Measurements from ENCODE around the gene DESI2.

The DESI2 gene

DNA sequence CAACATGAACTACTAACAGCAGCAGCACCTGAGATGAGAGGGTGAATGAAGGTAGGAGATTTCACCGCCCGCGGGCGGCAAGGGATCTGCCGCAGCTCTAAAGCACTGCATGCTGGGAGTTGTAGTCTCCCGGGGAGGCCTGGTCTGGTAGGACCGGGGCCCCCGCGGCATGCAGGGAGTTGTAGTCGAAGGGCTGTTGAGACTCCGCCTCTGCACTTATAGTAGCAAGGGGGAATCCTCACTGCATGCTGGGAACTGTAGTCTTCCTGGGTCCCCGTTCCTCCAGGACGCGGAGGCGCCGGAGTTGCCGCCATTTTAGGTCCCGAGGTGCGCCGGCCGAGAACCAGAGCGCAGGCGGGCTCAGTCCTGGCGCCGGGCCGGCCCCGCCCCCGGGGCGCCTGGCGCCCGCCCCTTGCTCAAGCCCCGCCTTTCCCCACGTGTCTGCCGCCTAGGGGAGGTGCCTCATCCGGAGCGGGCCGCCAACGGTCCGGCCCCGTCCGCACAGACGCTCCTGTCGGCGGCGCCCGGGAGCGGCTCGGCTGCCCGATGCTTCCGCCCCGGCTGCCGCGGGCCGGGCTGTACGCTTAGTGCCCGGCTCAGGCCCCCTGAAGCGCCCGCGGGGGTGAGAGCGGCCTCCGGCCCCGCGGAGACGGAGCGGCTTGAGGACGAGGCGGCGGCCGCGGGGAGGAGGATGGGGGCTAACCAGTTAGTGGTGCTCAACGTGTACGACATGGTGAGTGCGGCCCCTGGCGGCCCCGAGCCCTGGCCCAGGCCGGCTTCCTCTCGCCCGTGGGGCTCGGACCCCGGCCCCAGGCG lies at the start of gene DESI2:
Gene DESI2 (plus strand): TSS at position 504 of the 816 bp plus-strand sequence. CDS start 188 bp downstream, at position 692.
- in situ Hi-C loops (cut with MboI; ENCODE audit: low sequenced_read_pairs): no loop called here

DNA sequence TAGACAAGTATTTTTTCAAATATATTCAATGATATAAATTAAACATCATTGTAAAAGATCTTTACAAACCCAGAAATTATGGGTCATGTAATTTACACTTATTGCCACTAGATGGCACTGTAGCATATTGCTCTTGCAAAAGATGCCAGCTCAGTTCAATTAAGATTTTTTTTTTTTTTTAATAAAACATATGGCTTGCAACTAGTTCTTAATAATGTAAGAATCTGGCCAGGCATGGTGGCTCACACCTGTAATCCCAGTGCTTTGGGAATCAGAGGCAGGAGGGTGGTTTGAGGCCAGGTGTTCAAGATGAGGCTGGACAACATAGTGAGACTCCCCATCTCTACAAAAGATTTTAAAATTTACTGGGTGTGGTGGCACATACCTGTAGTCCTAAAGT lies 49.4 kb upstream of the DESI2 start:
- in situ Hi-C loops (cut with MboI; ENCODE audit: low sequenced_read_pairs): loop anchor here (10.0 kb wide), 1 partner anchor 441 kb away; no protein-coding TSS in a partner anchor

DNA sequence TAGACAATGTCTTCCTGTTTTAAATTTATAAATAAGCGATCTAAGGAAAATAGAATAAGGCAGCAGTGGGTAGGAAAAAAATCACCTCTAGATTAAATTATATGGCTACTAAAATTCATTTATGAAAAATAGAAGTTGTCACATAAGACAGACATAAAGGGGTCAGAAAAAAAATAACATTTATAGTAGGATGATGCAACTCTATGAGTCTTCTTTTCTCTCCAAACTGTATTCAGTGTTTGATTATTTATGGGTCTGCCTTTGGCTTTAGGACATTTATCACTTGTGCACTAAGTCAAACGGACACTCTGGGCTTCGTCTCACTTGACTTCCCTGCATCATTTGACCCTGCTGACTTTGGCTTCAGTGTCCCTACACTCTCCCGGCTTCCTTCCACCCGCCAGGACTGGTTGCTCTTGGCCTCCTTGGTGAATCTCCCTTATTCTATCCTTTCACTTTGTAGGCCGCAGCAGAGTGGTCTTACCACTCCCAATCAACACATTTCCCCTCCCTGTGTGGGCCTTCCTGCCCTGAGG lies 47.0 kb upstream of the DESI2 start:
- in situ Hi-C loops (cut with MboI; ENCODE audit: low sequenced_read_pairs): loop anchor here (5.0 to 10.0 kb wide), 2 partner anchors 191 to 439 kb away; no protein-coding TSS in a partner anchor

DNA sequence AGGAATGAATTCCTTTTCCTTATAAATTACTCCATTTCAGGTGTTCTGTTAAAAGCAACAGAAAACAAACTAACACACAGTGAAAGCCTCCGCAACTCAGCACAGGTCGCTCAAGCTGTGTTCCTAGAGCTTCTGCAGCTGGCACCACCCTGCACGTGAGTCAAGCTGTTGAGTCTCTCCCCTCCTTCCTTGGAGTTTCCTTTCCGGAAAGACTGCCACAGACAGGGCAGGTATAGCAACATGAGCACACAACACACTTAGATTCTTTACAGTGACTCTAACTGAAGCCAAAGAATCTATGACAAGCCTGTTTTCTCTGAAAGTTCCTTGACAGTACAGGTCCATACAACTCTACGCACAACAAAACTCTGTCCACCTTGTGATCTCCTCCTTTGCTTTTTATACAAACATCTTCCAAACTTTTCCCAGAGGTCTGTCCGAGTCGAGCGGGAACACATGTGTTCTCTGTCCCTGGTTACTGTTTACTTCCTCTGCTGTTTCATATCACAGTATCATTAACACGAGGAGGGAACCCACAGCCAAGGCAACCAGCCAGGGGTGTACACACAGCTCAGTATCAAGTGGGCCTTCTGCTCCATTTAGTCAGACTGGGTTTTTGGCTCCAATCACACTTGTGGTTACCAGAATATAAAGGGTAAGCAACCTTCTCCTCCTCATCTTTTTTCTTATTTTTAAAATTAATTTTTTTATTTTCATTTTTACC lies 38.7 kb upstream of the DESI2 start:
- in situ Hi-C loops (cut with MboI; ENCODE audit: low sequenced_read_pairs): no loop called here

DNA sequence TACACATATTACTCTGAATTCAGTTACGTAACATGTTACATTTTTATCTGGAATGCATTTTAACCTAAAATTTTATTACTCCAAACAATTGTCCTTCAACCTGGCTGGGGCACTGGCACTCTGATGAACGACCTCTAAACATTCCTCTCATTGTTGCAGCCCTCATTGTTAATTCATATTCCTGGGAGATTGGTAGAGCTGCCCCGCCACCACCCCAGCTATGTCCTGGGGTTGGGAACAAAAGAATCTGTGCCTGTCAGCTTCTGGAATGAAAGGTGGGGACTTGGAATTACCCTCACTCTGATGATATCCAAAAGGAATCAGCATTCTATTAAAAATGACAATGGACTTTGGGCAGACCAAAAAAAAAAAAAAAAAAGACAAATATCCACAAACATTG lies 38.0 kb upstream of the DESI2 start:
- in situ Hi-C loops (cut with MboI; ENCODE audit: low sequenced_read_pairs): no loop called here

DNA sequence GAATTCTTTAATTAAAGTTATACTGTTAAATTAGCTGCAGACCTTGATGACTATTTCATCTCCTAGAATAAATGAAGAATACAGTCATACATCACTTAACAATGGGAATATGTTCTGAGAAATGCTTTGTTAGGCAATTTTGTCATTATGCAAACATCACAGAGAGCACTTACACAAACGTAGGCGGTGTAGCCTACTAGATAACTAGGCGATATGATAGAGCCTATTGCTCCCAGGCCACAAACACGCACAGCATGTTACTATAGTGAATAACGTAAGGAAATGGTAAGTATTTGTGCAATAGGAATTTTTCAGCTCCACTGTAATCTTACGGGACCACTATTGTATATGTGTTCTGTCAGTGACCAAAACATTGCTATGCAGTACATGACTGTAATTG lies 37.6 kb upstream of the DESI2 start:
- in situ Hi-C loops (cut with MboI; ENCODE audit: low sequenced_read_pairs): no loop called here

DNA sequence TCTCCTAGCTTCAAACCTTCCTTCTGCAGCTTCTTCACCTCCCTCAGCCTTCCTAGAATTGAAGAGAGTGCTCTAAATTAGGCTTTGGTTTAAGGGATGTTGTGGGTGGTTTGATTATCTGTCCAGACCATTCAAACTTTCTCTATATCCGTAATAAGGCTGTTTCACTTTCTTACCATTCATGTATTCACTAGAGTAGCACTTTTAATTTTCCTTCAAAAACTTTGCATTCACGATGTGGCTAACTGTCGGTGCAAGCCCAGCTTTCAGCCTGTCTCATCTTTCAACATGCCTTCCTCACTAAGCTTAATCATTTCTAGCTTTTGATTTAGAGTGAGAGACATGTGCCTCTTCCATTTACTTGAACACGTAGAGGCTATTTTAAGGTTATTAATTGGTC lies 26.2 kb upstream of the DESI2 start:
- in situ Hi-C loops (cut with MboI; ENCODE audit: low sequenced_read_pairs): no loop called here

DNA sequence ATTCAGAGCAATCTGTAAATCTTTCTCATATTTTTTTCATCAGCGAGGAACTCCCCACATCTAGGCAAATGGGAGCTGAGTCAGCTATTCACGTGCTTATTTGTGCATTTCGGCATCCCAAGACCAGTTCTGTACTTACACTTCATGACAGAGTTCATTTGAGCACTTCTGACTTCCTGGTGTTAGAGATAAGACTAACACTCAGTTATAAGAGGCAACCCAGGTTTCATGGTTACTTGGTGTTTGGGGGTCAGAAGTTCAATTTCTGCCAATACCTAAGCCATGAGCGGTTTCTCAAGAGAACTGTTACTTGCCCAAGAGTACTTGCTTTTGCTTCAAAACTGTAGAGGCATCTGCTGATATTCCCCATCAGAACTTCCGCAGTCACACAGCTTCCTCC lies 24.1 kb upstream of the DESI2 start:
- in situ Hi-C loops (cut with MboI; ENCODE audit: low sequenced_read_pairs): no loop called here

DNA sequence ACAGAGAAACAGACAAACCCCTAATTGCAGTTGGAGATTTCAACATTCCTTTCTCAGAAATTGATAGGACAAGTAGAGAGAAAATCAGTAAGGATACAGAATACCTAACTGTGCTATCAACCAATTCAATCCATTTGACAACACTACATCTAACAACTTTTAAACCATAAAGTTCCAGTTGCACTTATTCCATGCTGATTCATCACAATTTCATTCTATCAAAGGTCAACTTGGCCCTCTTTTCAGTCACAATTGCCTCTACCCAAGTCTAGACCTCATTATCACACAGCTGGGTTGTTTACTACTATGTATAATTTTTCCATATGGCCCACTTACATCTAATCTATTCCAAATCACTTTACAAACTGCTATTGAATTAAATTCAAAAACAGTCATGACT lies 19.8 kb upstream of the DESI2 start:
- in situ Hi-C loops (cut with MboI; ENCODE audit: low sequenced_read_pairs): no loop called here

DNA sequence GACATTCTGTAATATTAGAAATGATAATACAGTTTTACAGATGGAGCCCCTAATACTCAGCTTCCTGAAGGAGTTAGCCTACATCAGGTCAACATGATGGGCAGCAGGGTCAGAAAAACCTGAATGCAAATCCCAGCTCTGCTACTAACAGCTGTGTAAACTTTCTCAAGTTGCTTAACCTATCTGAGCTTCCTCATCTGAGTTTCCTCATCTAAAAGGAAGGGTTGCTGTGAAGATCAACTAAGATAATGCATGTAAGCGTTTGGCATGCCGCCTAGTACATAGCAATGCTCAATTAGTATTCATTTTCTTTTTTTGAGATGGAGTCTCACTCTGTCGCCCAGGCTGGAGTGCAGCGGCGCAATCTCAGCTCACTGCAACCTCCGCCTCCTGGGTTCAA lies 18.4 kb upstream of the DESI2 start:
- in situ Hi-C loops (cut with MboI; ENCODE audit: low sequenced_read_pairs): no loop called here

DNA sequence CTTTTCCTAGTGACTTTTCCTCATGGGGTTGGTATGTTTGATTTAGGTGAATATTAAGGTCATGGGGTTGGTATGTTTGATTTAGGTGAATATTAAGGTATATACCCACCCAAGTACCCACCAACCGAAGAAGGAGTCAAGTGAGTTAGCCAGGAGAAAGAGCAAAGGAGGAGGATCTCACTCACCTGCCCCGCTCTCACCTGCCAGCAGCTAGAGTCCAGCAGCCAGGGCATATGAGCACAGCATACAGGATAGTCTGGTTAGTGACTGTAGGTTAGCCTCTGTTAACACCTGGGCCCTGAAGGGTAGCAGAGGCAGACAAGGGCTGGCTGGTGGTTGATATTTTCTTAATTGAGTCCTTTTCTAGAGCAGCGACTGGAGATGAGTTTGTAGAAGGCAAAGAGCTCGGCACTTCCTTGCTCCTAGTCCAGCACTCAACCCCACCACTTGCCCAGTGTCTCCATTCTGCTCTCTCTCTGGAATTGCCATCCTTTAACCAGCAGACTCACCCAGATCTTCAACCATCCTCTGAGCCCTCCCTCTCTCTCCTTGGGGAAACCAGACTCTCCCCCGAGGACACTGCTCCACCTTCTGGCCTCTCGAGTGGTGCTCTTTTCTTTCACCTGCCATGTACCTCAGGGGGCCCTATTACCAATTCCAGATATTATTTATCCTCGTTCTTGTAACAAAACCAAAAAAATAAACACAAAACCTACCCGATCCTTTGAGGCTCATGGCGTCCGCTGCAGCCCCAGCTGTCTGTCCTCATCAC lies 16.3 kb upstream of the DESI2 start:
- in situ Hi-C loops (cut with MboI; ENCODE audit: low sequenced_read_pairs): no loop called here

DNA sequence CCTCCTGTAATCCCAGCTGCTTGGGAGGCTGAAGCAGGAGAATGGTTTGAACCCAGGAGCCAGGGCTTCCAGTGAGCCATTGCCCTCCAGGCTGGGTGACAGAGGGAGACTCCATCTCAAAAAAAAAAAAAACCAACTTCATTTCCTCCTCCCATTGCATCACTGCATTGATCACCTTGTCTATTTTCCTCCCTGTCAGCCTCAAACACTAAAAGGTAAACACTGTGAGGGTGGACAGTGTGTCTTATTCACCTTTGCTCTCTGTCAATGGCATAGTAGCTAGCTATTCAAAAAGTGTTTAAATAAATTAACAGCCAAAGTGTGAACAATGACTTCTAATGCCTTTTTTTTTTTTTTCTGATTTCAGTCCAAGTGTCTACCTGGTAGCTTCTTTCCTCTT lies 13.4 kb upstream of the DESI2 start:
- in situ Hi-C loops (cut with MboI; ENCODE audit: low sequenced_read_pairs): no loop called here

DNA sequence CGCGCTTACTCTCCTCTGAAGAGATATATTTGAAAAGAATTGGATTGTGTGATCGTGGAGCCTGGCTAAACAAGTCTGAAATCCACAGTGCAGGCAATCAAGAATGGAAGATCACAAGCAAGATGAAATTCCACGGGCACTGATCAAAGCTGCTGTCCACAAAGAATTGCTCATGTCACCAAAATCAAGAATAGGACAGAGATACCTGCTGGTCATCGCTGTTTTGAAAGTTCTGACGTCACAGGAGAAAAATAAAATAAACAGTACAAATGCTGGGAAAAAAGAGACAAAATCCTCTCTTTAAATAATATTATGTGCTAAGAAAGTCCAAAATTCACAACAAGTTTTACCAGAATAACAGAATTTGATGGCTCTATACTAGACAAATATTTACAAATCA lies 12.0 kb upstream of the DESI2 start:
- in situ Hi-C loops (cut with MboI; ENCODE audit: low sequenced_read_pairs): no loop called here

DNA sequence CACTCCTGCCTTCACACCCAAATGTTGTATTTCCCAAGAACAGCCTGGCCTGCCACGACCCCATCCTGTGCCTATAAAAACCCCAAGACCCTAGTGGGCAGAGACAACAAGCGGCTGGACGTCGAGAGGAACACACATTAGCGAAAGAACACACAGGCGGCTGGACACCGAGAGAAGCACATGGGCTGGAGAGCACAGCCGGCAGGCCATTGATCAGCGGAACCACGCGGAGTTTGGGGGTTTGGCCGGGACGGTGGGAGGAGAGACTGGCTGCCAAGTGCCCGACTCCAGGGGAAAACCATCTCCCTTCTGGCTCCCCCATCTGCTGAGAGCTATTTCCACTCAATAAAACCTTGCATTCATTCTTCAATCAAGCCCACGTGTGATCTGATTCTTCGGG lies 10.4 kb upstream of the DESI2 start:
- in situ Hi-C loops (cut with MboI; ENCODE audit: low sequenced_read_pairs): no loop called here

DNA sequence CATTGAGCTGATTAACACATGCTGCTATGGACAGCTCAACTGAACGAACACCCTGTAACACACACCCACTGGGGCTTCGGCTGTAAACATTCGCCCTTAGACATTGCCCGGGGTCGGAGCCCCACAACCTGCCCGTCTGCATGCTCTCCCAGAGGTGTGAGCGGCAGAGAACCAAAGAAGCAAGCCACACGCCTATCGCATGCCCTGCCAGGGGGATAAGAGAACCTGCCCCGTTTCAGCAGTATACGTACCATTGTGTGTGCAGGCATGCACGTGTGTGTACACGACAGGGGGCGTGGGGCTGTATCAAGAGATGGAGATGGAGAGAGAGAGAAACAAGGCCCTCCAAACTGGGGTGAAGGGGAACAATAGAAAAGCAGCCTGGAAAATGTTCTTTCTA lies 9.9 kb upstream of the DESI2 start:
- in situ Hi-C loops (cut with MboI; ENCODE audit: low sequenced_read_pairs): no loop called here

DNA sequence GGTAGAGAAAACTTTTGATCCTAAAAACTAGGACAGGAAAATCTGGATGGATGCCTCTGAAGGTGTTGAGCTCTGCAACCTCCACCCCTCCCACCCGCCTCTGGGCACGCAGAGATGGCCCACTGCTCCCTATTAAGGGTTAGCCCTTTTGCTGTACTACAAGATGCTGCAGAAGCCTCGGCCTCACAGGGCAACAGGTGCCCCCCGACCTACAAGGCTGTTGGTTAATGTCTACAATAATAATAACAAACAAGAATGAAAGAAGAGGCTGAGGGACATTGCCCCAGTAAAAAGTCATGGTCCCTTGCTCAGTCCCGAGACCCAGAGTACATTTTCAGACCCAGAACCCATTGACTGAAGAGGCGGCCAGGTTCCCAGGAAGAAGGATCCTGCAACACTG lies 7.5 kb upstream of the DESI2 start:
- in situ Hi-C loops (cut with MboI; ENCODE audit: low sequenced_read_pairs): no loop called here

DNA sequence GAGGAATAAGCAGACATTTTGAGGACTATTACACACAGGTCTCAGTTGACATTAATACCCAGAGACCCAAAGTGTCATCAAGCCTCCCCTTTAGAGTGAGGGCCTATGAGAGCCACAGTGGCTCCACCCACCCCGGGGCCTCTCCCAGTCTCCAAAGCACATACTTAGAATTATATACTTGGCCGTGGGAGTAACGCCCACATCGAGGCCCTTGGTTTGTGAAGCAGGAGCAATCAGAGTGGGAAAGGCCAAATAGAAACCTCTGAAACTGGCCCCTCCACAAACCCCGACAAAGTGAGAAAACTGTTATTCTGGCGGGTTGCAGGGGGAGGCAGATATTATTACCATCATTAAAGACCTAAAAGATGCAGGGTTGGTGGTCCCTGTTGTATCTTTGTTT lies 7.0 kb upstream of the DESI2 start:
- in situ Hi-C loops (cut with MboI; ENCODE audit: low sequenced_read_pairs): no loop called here

DNA sequence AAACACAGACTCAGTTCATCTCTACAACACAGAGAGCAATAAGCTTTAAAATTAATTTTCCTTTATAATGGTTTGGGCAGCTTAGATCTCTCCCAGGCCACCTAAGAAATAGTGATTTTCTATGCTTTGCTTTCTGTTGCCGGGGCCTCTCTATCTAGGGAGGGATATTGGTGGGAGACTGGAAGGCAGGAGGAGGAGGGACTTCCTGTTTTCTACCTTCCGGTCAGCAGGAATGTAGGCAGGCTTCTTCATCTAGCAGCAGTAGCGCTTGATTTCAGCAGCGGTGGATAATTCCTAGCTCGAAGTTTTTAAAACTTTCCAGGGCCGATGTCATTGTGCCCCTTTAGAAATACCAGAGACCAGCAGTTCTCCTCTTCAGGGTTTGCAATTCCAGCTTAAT lies 5.1 kb upstream of the DESI2 start:
- in situ Hi-C loops (cut with MboI; ENCODE audit: low sequenced_read_pairs): no loop called here

DNA sequence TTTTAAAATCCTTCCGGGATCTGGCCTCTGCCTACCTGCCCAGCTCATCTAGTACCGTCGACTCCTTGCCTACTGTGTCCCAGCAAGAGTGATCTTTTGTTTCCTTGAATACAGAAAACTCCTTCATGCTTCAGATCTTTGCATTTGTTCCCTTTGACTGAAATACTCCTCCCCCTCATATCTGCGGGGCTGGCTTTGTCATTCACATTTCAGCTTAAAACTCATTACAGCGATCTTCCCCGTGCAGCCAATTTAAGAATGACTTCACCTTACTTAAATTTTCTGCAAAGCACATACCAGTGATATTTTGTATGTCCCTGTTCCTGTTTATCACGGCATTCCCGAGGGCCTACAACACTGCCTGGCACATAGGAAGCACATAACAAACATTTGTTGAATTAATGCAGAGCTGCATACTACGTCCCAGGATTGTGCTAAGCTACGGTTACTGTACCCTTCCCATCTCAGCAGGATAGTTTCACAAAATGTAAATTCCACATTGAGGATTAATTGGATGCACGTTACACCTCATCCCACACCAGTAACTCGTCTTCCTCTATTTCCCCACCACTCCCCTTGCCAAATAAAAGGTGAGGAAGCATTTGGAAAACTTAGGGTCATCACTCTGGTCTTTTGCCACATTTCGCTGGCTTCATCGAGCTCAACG lies 837 bp upstream of the DESI2 start:
- in situ Hi-C loops (cut with MboI; ENCODE audit: low sequenced_read_pairs): no loop called here

DNA sequence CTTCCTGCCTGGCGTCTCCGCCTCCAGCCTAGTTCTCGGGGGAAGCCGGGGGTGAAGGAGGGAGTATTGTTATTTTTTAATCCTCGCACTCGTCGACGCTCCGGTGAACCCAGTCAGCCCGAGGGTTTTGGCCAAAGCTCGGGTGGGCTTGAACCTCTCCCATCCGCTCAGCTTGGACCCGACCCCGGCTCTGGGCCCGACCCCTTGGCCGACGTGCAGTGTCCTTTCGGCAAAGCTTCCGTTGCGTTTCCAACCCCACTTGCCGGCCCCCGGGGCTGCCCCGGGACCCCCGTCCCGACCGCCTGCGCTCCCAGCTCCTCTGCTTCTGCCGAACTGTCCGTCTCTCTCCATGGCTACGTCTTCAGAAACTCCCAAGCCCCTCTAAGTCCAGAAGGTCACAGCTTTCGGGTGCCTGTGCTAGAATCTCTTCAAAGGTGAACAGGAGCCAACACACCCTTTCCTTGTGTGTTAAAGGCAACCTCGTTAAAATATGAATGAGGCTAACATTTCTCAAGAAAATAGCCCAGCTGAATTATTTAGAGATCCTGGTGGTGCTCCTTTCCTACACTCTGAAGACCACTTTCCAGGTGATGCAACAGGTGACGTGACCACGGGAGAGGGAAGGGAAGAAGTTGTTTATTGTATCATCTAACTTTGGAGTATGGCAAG lies 647 bp downstream of the DESI2 start:
- in situ Hi-C loops (cut with MboI; ENCODE audit: low sequenced_read_pairs): no loop called here
